Stimulated activated effector memory CD8-positive, alpha-beta T cell treated with anti-CD3 and anti-CD28 coated beads, Interleukin-12 subunit alpha, Interleukin-12 subunit beta, amount 100 ng/mL, for 72 hours (primary cell): ENCODE measurements around the gene NDUFS1.
"Not testable (repeated sequence)": the region's sequence is repeated elsewhere in the genome, so short reads cannot be mapped to it uniquely, and the experiment has no call there.

Source experiments
- ATAC-seq: fragments of 150-1000 bp; cut with Tn5 transposase; 2 replicates; pipeline ENCODE4 v1.10.0; 2021
- DNase-seq, 2 donors: peaks; one replicate each; pipeline ENCODE4 v3.0.0; 2021 to 2022; ENCODE audit warnings: low spot score in 2 of 2
- H3K27ac Mint-ChIP-seq: one replicate; pipeline ENCODE4 v1.8.0; 2022; ENCODE audit warnings: mild to moderate bottlenecking, mixed read lengths
- H3K36me3 Mint-ChIP-seq: one replicate; pipeline ENCODE4 v1.8.0; 2022; ENCODE audit warnings: mild to moderate bottlenecking, mixed read lengths
- H3K4me1 Mint-ChIP-seq: one replicate; pipeline ENCODE4 v1.8.0; 2022; ENCODE audit warnings: mixed read lengths
- H3K4me3 Mint-ChIP-seq: one replicate; pipeline ENCODE4 v1.8.0; 2022; ENCODE audit warnings: mild to moderate bottlenecking, mixed read lengths
- H3K9me3 Mint-ChIP-seq: one replicate; pipeline ENCODE4 v1.8.0; 2022; ENCODE audit warnings: mixed read lengths

Gene NDUFS1

DNA sequence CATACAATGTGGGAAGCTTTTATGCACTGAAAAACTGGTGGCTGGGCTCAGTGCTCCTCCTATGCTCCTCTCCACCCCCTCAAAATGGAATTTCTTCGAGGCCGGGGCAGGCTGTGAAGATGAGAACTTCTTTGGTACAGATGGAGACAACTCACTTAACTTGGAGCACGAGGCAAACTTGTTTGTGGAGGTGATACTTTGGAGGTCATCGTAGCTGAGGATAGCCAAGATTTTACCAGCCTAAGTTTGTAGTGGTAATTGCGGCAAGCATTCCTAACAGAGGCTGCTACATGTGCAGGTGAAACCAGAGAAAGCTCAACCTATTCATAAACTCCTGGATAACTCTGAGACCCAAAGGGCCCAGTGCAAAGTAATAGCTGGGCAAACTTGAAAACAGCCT is 13.6 kb downstream of the NDUFS1 start:
- H3K27ac Mint-ChIP-seq: peak overlapping the region; percentile 84
- ATAC-seq: no peak
- H3K9me3 Mint-ChIP-seq: no peaks in the 10 kb centered on the region
- no peak for DNase-seq
- H3K36me3 Mint-ChIP-seq: peaks cover 100% of the 10 kb centered on the region
- no peak overlapping the region for H3K4me3 Mint-ChIP-seq
- peaks cover under 1% of the 10 kb centered on the region for H3K4me1 Mint-ChIP-seq

DNA sequence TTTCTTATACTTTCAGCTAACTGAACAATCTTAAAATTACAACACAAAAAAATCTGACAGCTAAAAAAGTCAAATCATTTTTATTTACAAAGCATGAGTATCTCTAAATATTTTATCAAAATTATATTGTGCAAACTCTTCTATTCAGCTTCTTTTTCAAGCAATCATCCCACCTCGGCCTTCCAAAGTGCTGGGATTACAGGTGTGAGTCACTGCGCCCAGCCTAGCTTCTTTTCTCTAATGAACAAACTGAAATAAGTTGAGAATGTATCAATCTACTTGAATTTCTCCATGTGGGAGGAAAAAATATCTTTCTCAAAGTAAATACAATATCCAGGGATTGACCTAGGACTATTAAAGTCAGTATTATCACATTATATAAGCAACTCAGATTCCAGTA is 14.9 kb downstream of the NDUFS1 start:
- no peak overlapping the region for H3K27ac Mint-ChIP-seq
- H3K4me3 Mint-ChIP-seq: no peak overlapping the region
- H3K9me3 Mint-ChIP-seq: no peaks in the 10 kb centered on the region
- no peak for ATAC-seq
- no peak for DNase-seq
- H3K4me1 Mint-ChIP-seq: no peaks in the 10 kb centered on the region
- H3K36me3 Mint-ChIP-seq: peaks cover 100% of the 10 kb centered on the region

- Mint-ChIP-seq H3K4me1 (no peaks in the 10 kb centered on the region), H3K36me3 (peaks cover 100% of the 10 kb centered on the region), H3K4me3 (no peak overlapping the region), H3K9me3 (no peaks in the 10 kb centered on the region), H3K27ac (no peak overlapping the region)
- ATAC-seq: no peak
- no peak for DNase-seq
Observed at GRCh38 chr2:206143451-206143850, 15.8 kb downstream of the NDUFS1 start.

DNA sequence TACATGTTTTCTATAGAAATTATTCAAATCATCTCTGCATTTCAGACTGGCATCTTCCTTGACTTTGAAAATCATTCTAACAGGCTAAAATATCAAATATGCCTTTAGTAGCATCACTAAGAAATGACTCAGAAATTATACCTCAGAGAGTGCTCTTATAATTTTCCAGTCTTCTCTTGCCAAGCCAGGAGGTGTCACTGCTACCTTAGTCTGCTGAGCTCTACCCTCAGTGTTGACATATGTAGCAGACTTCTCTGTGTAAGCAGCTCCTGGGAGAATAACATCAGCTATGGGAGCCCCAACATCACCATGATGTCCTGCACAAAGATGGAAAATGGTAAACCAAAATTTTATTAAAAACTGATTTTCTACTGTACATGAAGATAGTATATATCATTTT is 31.6 kb downstream of the NDUFS1 start:
- DNase-seq: no peak
- Mint-ChIP-seq H3K9me3 (no peaks in the 10 kb centered on the region), H3K27ac (no peak overlapping the region), H3K4me1 (no peaks in the 10 kb centered on the region), H3K36me3 (peaks cover 100% of the 10 kb centered on the region), H3K4me3 (no peak overlapping the region)
- ATAC-seq: no peak

- ATAC-seq: no peak
- Mint-ChIP-seq H3K27ac (no peak overlapping the region), H3K36me3 (peaks cover 100% of the 10 kb centered on the region), H3K4me3 (no peak overlapping the region), H3K4me1 (no peaks in the 10 kb centered on the region), H3K9me3 (no peaks in the 10 kb centered on the region)
- no peak for DNase-seq
Observed at GRCh38 chr2:206125901-206126300, 33.3 kb downstream of the NDUFS1 start.

GRCh38 chr2:206122569-206122968 is 36.7 kb downstream of the NDUFS1 start:
- H3K4me3 Mint-ChIP-seq, H3K4me1 Mint-ChIP-seq, ATAC-seq, H3K9me3 Mint-ChIP-seq, DNase-seq, H3K27ac Mint-ChIP-seq: not testable (repeated sequence)
- peaks cover 85% of the 10 kb centered on the region for H3K36me3 Mint-ChIP-seq

DNA sequence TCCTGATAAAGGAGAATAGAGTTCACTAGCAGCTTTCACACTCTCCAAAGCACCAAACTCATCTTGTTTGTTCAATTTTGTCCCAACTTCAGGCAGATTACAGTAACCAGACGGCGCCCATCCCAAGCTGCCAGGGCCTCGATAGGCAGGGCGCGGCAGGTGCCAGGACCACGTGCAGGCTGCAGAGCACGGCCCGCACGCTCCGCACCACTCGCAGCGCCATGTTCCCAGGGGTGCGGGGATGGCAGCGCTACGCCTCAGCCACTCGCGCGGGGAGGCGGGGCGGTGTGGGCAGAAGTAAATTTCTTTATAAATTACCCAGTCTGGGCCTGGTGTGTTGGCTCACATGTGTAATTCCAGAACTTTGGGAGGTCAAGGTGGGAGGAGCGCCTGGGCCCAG is 43.0 kb downstream of the NDUFS1 start:
- Mint-ChIP-seq H3K4me1 (no peaks in the 10 kb centered on the region), H3K9me3 (peaks cover 2% of the 10 kb centered on the region), H3K36me3 (peaks cover 28% of the 10 kb centered on the region), H3K27ac (no peak overlapping the region), H3K4me3 (no peak overlapping the region)
- ATAC-seq (no peak), DNase-seq (no peak)

GRCh38 chr2:206115026-206115578 is 44.1 kb downstream of the NDUFS1 start:
- Mint-ChIP-seq H3K27ac (no peak overlapping the region), H3K4me1 (no peaks in the 10 kb centered on the region), H3K4me3 (no peak overlapping the region), H3K36me3 (peaks cover 17% of the 10 kb centered on the region), H3K9me3 (no peaks in the 10 kb centered on the region)
- ATAC-seq (no peak), DNase-seq (no peak)

- H3K36me3 Mint-ChIP-seq: peaks cover 7% of the 10 kb centered on the region
- H3K27ac Mint-ChIP-seq: no peak overlapping the region
- H3K4me1 Mint-ChIP-seq: no peaks in the 10 kb centered on the region
- DNase-seq: no peak
- no peak overlapping the region for H3K4me3 Mint-ChIP-seq
- H3K9me3 Mint-ChIP-seq: no peaks in the 10 kb centered on the region
- no peak for ATAC-seq
Observed at GRCh38 chr2:206112846-206113547, 46.2 kb downstream of the NDUFS1 start.

GRCh38 chr2:206112108-206112507 is 47.1 kb downstream of the NDUFS1 start:
- H3K27ac Mint-ChIP-seq: no peak overlapping the region
- H3K4me3 Mint-ChIP-seq: no peak overlapping the region
- ATAC-seq (no peak), DNase-seq (no peak)
- no peaks in the 10 kb centered on the region for H3K4me1 Mint-ChIP-seq
- H3K9me3 Mint-ChIP-seq: no peaks in the 10 kb centered on the region
- peaks cover 7% of the 10 kb centered on the region for H3K36me3 Mint-ChIP-seq

GRCh38 chr2:206108713-206109112 is 50.5 kb downstream of the NDUFS1 start:
- no peak overlapping the region for H3K4me3 Mint-ChIP-seq
- no peak overlapping the region for H3K27ac Mint-ChIP-seq
- ATAC-seq (no peak), DNase-seq (no peak)
- no peaks in the 10 kb centered on the region for H3K4me1 Mint-ChIP-seq
- no peaks in the 10 kb centered on the region for H3K9me3 Mint-ChIP-seq
- no peaks in the 10 kb centered on the region for H3K36me3 Mint-ChIP-seq

DNA sequence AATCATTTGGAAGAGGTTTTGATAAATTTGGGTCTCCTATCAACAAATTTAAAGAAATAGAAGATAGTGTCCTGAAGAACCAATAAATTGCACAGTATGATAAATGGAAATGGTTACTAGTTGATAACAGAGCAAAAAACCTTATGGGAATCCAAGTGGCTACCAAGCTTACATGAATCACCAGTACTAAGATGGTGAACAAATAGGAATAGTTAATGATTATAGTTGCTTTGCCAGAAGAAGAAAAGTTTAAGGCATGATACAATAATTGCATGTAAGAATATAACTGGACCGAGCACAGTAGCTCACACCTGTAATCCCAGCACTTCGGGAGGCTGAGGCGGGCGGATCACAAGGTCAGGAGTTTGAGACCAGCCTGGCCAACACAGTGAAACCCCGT is 53.7 kb downstream of the NDUFS1 start:
- no peaks in the 10 kb centered on the region for H3K9me3 Mint-ChIP-seq
- no peaks in the 10 kb centered on the region for H3K4me1 Mint-ChIP-seq
- H3K27ac Mint-ChIP-seq: no peak overlapping the region
- DNase-seq (no peak), ATAC-seq (no peak)
- H3K36me3 Mint-ChIP-seq: no peaks in the 10 kb centered on the region
- H3K4me3 Mint-ChIP-seq: no peak overlapping the region

- Mint-ChIP-seq H3K4me3 (no peak overlapping the region), H3K9me3 (no peaks in the 10 kb centered on the region), H3K36me3 (no peaks in the 10 kb centered on the region), H3K27ac (no peak overlapping the region), H3K4me1 (no peaks in the 10 kb centered on the region)
- ATAC-seq (peak; percentile 53), DNase-seq (no peak)
Observed at GRCh38 chr2:206105038-206105437, 54.2 kb downstream of the NDUFS1 start.

- H3K4me3 Mint-ChIP-seq, H3K9me3 Mint-ChIP-seq, ATAC-seq, DNase-seq, H3K4me1 Mint-ChIP-seq, H3K27ac Mint-ChIP-seq, H3K36me3 Mint-ChIP-seq: not testable (repeated sequence)
Observed at GRCh38 chr2:206098872-206099271, 60.4 kb downstream of the NDUFS1 start.

- no peaks in the 10 kb centered on the region for H3K36me3 Mint-ChIP-seq
- H3K9me3 Mint-ChIP-seq: no peaks in the 10 kb centered on the region
- no peak overlapping the region for H3K27ac Mint-ChIP-seq
- DNase-seq (no peak), ATAC-seq (no peak)
- H3K4me1 Mint-ChIP-seq: no peaks in the 10 kb centered on the region
- no peak overlapping the region for H3K4me3 Mint-ChIP-seq
Observed at GRCh38 chr2:206098471-206098870, 60.8 kb downstream of the NDUFS1 start.

GRCh38 chr2:206096876-206097275 is 62.4 kb downstream of the NDUFS1 start:
- H3K4me3 Mint-ChIP-seq: no peak overlapping the region
- no peaks in the 10 kb centered on the region for H3K36me3 Mint-ChIP-seq
- H3K9me3 Mint-ChIP-seq: no peaks in the 10 kb centered on the region
- H3K27ac Mint-ChIP-seq: no peak overlapping the region
- ATAC-seq (no peak), DNase-seq (no peak)
- H3K4me1 Mint-ChIP-seq: no peaks in the 10 kb centered on the region
